Ovary (tissue), 3 donors: ENCODE data around the gene GRAMD1B.
"Not testable (repeated sequence)": the region's sequence is repeated elsewhere in the genome, so short reads cannot be mapped to it uniquely, and the experiment has no call there.

Source experiments
- CTCF ChIP-seq, 3 donors: fragments of 450-650 bp in 2 of 3; fragments of 200-600 bp in 1 of 3; IDR thresholded peaks; one replicate each; pipeline versions ENCODE4 v1.5.1 to v1.8.0; 2016 to 2022; ENCODE audit warnings: antibody characterized with exemption in 3 of 3, mild to moderate bottlenecking in 1 of 3
- POLR2A ChIP-seq: fragments of 450-650 bp; IDR thresholded peaks from one replicate; pipeline ENCODE4 v1.6.1; 2017; ENCODE audit warnings: antibody characterized with exemption, mild to moderate bottlenecking, moderate library complexity
- donor health status: DM: no; HTN: no; CAD: no.

GRCh38 chr11:123465667-123466066 is 35.6 kb downstream of the GRAMD1B start:
- not testable (repeated sequence) for TF ChIP-seq CTCF (IDR thresholded peaks at IDR 0.05); POLR2A
